ENCODE results near the gene TSPAN11. TPM values are rescaled to one million over a fixed set of nuclear protein-coding genes. Genes with fewer than 3 reads are reported as not detected.
A peak's percentile ranks its signal among the peaks of the same experiment; 100 is the strongest.

Gene TSPAN11
- total and polyA plus RNA-seq, 4 donors, result 0.13 to 1.2 (median 0.44) TPM

DNA sequence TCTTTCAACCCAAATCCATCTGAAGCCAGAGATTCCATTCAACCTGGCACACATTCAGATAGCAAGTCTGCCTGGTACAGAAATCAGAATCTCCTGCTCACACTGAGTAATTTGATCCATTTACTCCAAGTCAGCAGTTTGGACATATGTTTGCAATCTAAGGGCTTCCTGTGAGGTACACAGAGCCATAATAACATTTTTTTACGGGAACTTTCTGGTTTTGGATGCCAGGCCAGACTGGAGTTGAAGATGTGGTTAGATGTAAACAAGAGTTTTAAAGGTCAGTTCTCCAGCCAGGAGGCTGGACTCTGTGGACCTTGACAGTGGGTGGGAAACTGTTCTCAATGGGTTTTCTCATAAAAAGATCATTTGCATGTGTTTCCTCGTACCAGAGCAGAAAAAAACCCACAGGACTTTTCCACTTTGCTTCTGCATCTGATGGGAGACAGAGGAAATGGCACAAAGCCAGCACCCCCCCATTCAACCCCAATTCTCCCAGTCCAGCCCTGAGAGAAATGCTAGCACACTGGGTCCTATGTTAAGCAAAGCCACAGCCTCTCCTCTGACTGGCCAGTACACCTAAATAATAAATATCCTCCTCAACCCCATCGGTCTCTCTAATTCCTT lies 17.7 kb upstream of the TSPAN11 start:
- Histone ChIP-seq H3K4me3 (ENCODE audit: low read depth in 1 of 3, low read length in 3 of 3) (no peak overlapping the region), H3K27ac (ENCODE audit: low read depth in 1 of 2, low read length in 2 of 2) (no peak overlapping the region), H3K36me3 (ENCODE audit: control insufficient read depth in 4 of 4, insufficient read depth in 3 of 4, low read depth in 1 of 4, low read length in 3 of 4) (no peaks in the 10 kb centered on the region), H3K9me3 (ENCODE audit: control insufficient read depth in 4 of 4, low read length in 3 of 4) (no peaks in the 10 kb centered on the region), H3K9ac (ENCODE audit: low read depth in 1 of 2, low read length in 2 of 2) (no peak overlapping the region), H3K27me3 (ENCODE audit: control insufficient read depth in 4 of 4, insufficient read depth in 4 of 4, low read length in 3 of 4) (no peaks in the 10 kb centered on the region), H3K4me1 (ENCODE audit: control insufficient read depth in 4 of 4, insufficient read depth in 4 of 4, low read length in 3 of 4) (no peaks in the 10 kb centered on the region)
- no peak for TF ChIP-seq RAD21 (IDR thresholded peaks at IDR 0.05)
- TF ChIP-seq HNF4A (conservative IDR thresholded peaks at IDR 0.05), result peak; percentile 8 to 17
- TF ChIP-seq SP1 (IDR thresholded peaks at IDR 0.05), result no peak
- TF ChIP-seq, protein P1, sequence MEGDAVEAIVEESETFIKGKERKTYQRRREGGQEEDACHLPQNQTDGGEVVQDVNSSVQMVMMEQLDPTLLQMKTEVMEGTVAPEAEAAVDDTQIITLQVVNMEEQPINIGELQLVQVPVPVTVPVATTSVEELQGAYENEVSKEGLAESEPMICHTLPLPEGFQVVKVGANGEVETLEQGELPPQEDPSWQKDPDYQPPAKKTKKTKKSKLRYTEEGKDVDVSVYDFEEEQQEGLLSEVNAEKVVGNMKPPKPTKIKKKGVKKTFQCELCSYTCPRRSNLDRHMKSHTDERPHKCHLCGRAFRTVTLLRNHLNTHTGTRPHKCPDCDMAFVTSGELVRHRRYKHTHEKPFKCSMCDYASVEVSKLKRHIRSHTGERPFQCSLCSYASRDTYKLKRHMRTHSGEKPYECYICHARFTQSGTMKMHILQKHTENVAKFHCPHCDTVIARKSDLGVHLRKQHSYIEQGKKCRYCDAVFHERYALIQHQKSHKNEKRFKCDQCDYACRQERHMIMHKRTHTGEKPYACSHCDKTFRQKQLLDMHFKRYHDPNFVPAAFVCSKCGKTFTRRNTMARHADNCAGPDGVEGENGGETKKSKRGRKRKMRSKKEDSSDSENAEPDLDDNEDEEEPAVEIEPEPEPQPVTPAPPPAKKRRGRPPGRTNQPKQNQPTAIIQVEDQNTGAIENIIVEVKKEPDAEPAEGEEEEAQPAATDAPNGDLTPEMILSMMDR (IDR thresholded peaks at IDR 0.05; ENCODE audit: low read depth, low read length, missing input control), result no peak
- no peak for TF ChIP-seq GABPA (IDR thresholded peaks at IDR 0.05 in 1 of 2, conservative IDR thresholded peaks at IDR 0.05 in 1 of 2)
- DNase-seq (ENCODE audit: low spot score), result no peak
- WGBS, result 50% methylated on average over 3 of the region's 3 CpGs

DNA sequence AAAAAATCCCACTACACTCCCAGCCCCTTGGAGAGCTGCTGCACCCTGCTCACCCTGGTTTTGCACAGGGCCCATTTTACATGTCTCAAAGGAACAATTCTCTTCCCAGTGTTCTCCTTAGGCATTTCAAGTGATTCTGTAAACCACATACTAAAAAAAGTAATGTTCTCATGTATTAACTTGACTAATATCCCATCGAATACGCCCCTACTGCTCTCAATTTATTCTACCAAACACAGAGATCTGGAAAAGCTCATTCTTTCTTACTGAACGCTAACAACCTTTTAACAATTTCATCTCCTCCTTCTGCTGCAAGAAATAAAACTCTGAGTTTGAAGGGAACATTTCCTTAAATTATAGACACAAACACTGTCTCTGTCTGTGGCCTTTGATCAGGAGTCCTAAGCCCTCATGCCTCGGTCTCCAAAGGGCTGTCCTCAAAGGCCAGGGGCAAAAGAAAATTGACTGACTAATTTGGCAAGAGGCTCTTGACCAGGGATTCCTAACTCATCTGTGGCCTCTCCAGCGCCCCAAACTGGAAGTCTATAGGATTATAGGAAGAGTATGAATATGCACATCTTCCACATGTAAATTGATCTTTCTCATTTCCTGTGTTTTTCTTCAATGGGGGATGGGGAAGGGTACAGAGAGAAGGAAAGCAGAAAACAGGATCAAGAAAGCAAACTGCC lies 17.1 kb upstream of the TSPAN11 start:
- no peaks in the 10 kb centered on the region for H3K27me3 ChIP-seq (ENCODE audit: control insufficient read depth in 4 of 4, insufficient read depth in 4 of 4, low read length in 3 of 4)
- TF ChIP-seq HNF4A (conservative IDR thresholded peaks at IDR 0.05) (no peak), RAD21 (IDR thresholded peaks at IDR 0.05) (no peak), FOXA2 (IDR thresholded peaks at IDR 0.05) (no peak), TAF1 (conservative IDR thresholded peaks at IDR 0.05) (no peak), HNF4G (IDR thresholded peaks at IDR 0.05) (no peak), JUND (IDR thresholded peaks at IDR 0.05) (no peak), RXRA (IDR thresholded peaks at IDR 0.05) (no peak), EGR1 (IDR thresholded peaks at IDR 0.05; ENCODE audit: low read depth in 2 of 2) (no peak), YY1 (IDR thresholded peaks at IDR 0.05) (no peak), GABPA (IDR thresholded peaks at IDR 0.05 in 1 of 2, conservative IDR thresholded peaks at IDR 0.05 in 1 of 2) (no peak), SP1 (IDR thresholded peaks at IDR 0.05) (no peak)
- TF ChIP-seq, protein P2, sequence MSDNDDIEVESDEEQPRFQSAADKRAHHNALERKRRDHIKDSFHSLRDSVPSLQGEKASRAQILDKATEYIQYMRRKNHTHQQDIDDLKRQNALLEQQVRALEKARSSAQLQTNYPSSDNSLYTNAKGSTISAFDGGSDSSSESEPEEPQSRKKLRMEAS (IDR thresholded peaks at IDR 0.05), result no peak
- TF ChIP-seq, protein P3, sequence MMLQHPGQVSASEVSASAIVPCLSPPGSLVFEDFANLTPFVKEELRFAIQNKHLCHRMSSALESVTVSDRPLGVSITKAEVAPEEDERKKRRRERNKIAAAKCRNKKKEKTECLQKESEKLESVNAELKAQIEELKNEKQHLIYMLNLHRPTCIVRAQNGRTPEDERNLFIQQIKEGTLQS (IDR thresholded peaks at IDR 0.05), result no peak
- H3K9ac ChIP-seq (ENCODE audit: low read depth in 1 of 2, low read length in 2 of 2), result no peak overlapping the region
- no peaks in the 10 kb centered on the region for H3K36me3 ChIP-seq (ENCODE audit: control insufficient read depth in 4 of 4, insufficient read depth in 3 of 4, low read depth in 1 of 4, low read length in 3 of 4)
- H3K9me3 ChIP-seq (ENCODE audit: control insufficient read depth in 4 of 4, low read length in 3 of 4), result no peaks in the 10 kb centered on the region
- H3K4me1 ChIP-seq (ENCODE audit: control insufficient read depth in 4 of 4, insufficient read depth in 4 of 4, low read length in 3 of 4), result no peaks in the 10 kb centered on the region
- 86% methylated on average over 5 of the region's 5 CpGs for WGBS
- no peak overlapping the region for H3K27ac ChIP-seq (ENCODE audit: low read depth in 1 of 2, low read length in 2 of 2)
- DNase-seq (ENCODE audit: low spot score), result no peak
- H3K4me3 ChIP-seq (ENCODE audit: low read depth in 1 of 3, low read length in 3 of 3), result no peak overlapping the region

DNA sequence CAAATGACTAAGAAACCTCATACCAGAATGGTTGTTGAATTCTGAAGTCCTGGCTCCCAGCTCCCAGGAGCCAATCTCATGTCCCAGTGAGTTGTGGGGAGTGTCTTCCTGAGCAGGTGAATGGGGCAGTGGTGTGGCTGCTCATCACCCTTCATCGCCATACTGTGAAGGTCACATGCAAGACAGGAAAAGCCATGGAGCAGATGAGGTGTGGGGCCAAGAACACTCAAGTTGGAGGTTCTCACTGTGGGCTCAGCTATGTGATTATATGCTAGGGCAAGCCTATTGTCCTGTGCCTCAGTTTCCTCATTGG lies 16.6 kb upstream of the TSPAN11 start:
- Histone ChIP-seq H3K9me3 (ENCODE audit: control insufficient read depth in 4 of 4, low read length in 3 of 4) (no peaks in the 10 kb centered on the region), H3K4me1 (ENCODE audit: control insufficient read depth in 4 of 4, insufficient read depth in 4 of 4, low read length in 3 of 4) (no peaks in the 10 kb centered on the region), H3K27ac (ENCODE audit: low read depth in 1 of 2, low read length in 2 of 2) (no peak overlapping the region), H3K9ac (ENCODE audit: low read depth in 1 of 2, low read length in 2 of 2) (no peak overlapping the region), H3K4me3 (ENCODE audit: low read depth in 1 of 3, low read length in 3 of 3) (no peak overlapping the region), H3K36me3 (ENCODE audit: control insufficient read depth in 4 of 4, insufficient read depth in 3 of 4, low read depth in 1 of 4, low read length in 3 of 4) (no peaks in the 10 kb centered on the region), H3K27me3 (ENCODE audit: control insufficient read depth in 4 of 4, insufficient read depth in 4 of 4, low read length in 3 of 4) (no peaks in the 10 kb centered on the region)
- DNase-seq (ENCODE audit: low spot score), result no peak
- TF ChIP-seq, protein P3 (IDR thresholded peaks at IDR 0.05), result no peak
- TF ChIP-seq GABPA (IDR thresholded peaks at IDR 0.05 in 1 of 2, conservative IDR thresholded peaks at IDR 0.05 in 1 of 2), result no peak
- TF ChIP-seq RXRA (IDR thresholded peaks at IDR 0.05), result no peak
- TF ChIP-seq HNF4G (IDR thresholded peaks at IDR 0.05), result no peak
- TF ChIP-seq EGR1 (IDR thresholded peaks at IDR 0.05; ENCODE audit: low read depth in 2 of 2), result no peak
- TF ChIP-seq, protein P1 (IDR thresholded peaks at IDR 0.05; ENCODE audit: low read depth, low read length, missing input control), result no peak
- TF ChIP-seq HNF4A (conservative IDR thresholded peaks at IDR 0.05), result no peak
- TF ChIP-seq, protein P4, sequence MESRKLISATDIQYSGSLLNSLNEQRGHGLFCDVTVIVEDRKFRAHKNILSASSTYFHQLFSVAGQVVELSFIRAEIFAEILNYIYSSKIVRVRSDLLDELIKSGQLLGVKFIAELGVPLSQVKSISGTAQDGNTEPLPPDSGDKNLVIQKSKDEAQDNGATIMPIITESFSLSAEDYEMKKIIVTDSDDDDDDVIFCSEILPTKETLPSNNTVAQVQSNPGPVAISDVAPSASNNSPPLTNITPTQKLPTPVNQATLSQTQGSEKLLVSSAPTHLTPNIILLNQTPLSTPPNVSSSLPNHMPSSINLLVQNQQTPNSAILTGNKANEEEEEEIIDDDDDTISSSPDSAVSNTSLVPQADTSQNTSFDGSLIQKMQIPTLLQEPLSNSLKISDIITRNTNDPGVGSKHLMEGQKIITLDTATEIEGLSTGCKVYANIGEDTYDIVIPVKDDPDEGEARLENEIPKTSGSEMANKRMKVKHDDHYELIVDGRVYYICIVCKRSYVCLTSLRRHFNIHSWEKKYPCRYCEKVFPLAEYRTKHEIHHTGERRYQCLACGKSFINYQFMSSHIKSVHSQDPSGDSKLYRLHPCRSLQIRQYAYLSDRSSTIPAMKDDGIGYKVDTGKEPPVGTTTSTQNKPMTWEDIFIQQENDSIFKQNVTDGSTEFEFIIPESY (IDR thresholded peaks at IDR 0.05), result no peak
- no peak for TF ChIP-seq YY1 (IDR thresholded peaks at IDR 0.05)
- WGBS, result 91% methylated on average over 1 of the region's 1 CpG
